Head of caudate nucleus (tissue), 42 donors: ENCODE results near the gene TGFB1I1.
A peak's percentile ranks its signal among the peaks of the same experiment; 100 is the strongest.

ENCODE experiments used
- DNase-seq, 42 donors: peaks; one replicate each; pipeline versions ENCODE4 v3.0.0 to v3.0.0-alpha.2; 2020 to 2021; ENCODE audit warnings: mixed read lengths in 7 of 42
- intact Hi-C: fragments of 100-400 bp; cut with DNase I; formaldehyde crosslinking; loops from one replicate; pipeline ENCODE4 v1.15.0; 2022

Gene TGFB1I1

DNA sequence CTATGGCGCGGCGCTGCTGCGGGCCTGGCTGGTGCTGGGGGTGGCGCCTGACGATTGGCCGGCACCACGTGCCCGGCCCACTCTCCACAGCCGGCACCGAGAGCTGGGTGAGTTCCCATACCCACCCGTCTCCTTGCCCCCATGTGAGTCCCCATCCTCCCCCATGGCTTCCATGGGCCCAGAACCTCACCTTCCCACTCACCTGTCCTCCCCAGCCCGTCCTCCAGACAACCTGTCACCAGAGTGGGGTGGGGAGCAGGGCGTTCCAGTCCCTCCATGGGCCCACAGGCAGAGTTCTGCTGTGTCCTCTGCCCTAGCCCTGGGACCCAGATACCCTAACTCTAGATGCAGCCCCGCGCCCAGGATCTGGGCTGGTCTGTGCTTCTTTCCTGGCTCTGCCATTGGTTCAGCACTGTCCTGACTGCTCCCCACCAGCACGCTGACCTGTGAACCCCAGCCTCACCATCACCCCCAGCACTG is 7.1 kb upstream of the TGFB1I1 start:
- DNase-seq, result peak in 1 of 42 donors; percentile 23

DNA sequence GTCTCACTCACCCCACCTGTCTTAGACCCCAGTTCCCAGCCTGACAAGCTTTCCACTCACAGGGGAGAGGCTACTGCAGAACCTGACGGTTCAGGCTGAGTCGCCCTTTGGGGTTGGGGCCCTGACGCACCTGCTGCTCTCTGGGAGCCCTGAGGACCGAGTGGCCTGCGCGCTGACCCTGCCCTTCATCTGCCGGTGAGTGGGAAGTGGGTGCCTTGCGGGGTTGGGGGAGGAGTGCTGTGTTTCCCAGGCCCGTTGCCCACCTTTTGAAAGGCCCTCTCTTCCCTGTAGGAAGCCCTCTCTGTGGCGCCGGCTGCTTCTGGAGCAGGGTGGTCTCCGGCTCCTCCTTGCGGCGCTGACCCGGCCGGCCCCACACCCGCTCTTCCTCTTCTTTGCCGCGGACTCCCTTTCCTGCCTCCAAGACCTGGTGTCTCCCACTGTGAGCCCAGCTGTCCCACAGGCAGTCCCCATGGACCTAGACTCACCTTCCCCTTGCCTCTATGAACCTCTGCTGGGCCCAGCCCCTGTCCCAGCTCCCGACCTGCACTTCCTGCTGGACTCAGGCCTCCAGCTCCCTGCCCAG is 6.1 kb upstream of the TGFB1I1 start:
- DNase-seq, result no peak
- intact Hi-C loops, result no loop called here

More for the DNA sequence above, 7.1 kb upstream of the TGFB1I1 start:
- intact Hi-C loops, result loop anchor here (5.0 kb wide), 1 partner anchor 407 kb away; the partner anchor contains the start of gene ZNF267

DNA sequence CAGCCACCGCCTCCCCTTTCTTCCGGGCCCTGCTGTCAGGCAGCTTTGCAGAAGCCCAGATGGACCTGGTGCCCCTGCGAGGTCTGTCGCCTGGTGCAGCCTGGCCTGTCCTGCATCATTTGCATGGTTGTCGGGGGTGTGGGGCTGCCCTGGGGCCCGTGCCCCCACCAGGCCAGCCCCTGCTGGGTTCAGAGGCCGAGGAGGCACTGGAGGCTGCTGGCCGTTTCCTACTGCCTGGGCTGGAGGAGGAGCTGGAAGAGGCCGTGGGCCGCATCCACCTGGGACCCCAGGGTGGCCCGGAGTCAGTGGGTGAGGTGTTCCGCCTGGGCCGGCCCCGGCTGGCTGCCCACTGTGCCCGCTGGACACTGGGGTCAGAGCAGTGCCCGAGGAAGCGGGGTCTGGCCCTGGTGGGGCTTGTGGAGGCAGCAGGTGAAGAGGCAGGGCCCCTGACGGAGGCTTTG is 5.5 kb upstream of the TGFB1I1 start:
- DNase-seq, result no peak
- intact Hi-C loops, result no loop called here

DNA sequence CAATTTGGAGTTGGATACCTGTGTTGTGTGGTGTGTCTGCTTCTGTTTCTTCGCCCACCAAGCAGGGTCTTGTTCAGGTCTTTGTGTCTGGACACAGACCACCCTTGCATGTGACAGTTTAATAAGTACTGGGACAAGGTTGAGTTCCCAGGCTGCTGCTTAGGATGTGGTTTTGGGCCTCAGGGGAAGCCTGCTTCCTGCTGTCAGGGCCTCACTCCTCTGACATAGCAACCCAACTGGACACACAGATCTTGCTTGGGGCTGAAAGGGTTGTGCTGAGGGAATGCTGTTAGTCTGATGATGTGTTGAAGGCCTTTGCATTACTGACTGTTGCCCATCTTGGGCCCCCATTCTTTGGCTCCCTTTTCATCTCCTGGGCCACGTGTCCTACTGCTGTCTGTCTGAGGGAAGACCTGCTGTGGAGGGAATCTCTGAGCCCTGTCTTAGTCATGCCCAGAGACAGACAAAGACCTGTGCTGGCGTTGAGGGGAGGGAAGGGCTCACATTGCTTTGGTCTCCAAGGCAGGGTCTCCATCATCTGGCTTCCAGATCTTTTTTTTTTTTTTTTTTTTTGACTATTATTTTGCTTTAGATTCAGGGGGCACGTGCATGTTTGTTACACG is 4.7 kb upstream of the TGFB1I1 start:
- intact Hi-C loops, result no loop called here
- no peak for DNase-seq

DNA sequence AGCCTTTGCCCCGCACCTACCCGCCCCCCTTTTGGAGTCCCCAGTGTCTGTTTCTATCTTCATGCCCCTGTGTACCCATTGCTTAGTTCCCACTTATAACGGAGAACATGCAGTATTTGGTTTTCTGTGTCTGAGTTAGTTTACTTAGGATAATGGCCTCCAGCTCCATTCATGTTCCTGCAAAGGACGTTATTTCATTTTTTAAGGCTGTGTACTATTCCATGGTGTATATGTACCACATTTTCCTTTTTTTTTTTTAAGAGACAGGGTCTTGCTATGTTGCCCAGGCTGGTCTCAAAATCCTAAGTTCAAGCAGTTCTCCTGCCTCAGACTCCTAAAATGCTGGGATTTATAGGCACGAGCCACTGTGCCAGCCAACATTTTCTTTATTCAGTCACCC is 4.1 kb upstream of the TGFB1I1 start:
- no peak for DNase-seq
- intact Hi-C loops, result no loop called here

DNA sequence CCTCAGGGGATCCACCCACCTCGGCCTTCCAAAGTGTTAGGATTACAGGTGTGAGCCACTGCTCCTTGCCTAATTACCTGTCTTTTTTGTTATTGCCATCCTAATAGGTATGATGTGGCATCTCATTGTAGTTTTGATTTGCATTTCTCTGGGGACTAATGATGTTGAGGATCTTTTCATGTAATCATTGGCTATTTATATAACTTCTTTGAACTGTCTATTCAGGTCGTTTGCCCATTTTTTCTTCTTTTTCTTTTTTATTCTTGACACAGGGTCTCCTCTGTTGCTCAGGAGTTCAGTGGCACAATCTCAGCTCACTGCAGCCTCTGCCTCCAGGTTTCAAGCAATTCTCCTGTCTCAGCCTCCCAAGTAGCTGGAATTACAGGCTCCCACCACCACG is 1.3 kb upstream of the TGFB1I1 start:
- intact Hi-C loops, result no loop called here
- no peak for DNase-seq

DNA sequence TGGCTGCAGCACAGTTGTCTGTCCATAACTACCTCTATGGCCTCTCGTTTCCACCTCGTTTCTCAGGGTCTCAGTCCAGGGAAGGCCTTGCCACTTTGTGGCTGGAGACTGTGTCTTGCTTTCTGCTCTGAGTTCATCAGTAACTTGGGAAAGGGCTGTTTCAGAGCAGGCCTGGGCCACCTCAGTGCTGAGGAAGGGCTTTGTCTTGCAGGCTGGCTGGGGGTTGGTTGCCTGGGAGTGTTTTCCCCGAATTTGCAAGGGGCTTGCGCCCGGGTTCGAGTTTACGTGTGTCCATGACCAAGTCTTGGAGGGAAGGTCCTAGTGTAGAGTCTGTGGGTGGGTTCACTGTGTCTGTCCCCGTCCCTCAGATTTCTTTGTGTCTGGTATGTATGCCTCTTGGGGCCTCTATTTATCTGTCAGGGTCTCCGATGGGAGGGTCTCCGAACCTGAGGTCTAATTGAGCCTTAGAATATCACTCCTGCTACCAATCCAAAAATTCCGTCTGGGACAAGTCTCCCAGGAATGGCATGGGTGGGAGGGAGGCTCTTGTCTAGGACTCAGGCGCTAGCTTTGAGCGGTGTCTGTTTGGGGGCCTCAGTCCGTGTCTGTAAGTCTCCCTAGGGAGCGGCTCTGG is 594 bp upstream of the TGFB1I1 start:
- intact Hi-C loops, result no loop called here
- no peak for DNase-seq

DNA sequence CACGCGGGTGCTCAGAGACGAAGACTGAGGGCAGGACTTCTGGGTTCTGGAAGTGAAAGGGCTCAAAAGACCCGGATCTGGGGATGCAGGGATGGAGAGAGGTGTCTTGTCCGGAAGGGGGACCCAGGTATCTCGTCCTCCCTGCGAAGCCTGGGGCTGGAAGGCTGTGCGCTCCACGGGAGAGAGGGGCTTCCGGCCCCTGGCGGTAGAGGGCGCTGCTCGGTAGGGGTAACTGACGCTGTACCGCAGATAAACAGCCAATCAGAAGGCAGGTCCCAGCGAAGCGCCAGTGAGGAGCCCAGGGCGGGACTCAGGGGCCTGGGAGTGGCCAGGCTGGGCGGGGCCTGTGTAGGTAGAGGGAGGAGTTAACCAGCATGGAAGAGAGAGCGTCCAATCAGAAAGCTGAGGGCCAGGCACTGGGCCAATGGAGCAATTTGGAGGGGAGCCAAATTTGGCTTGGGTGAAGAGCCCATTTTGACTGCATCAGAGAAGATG is 804 bp downstream of the TGFB1I1 start:
- intact Hi-C loops, result no loop called here
- peak in 2 of 42 donors; percentile 19 to 20 for DNase-seq

DNA sequence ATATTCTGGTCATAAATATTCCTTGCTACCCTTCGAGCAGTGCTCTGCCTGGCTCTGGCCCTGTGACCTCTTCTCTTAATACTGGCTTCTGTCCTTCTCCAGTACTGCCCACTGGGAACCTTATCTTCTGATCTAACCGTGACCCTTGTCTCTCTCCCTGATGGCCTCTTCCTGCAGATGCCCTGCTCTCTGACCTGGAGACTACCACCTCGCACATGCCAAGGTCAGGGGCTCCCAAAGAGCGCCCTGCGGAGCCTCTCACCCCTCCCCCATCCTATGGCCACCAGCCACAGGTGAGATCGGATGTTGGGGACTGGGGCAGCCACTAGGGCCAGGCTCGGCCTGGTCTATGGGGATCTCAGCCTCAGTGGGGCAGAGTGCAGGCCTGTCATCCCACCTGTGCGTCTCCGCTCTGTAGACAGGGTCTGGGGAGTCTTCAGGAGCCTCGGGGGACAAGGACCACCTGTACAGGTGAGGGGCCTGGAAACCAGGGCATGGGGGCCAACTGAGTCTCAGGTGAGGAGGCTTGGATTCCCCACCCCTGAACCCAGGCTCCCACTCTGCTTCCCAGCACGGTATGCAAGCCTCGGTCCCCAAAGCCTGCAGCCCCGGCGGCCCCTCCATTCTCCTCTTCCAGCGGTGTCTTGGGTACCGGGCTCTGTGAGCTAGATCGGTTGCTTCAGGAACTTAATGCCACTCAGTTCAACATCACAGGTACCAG is 1.5 kb downstream of the TGFB1I1 start:
- DNase-seq, result no peak
- intact Hi-C loops, result no loop called here

DNA sequence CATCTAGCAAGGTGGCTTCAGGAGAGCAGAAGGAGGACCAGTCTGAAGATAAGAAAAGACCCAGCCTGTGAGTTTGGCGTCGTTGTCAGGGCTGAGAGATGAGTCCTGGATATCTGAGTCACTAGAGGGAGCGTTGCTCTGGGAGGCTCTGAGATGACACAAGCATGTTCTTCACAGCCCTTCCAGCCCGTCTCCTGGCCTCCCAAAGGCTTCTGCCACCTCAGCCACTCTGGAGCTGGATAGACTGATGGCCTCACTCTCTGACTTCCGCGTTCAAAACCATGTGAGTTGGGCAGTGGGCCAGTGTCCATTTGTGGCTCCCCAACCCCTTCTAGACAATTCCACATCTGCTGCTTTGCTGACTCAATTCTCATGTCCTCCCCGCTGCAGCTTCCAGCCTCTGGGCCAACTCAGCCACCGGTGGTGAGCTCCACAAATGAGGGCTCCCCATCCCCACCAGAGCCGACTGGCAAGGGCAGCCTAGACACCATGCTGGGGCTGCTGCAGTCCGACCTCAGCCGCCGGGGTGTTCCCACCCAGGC is 2.3 kb downstream of the TGFB1I1 start:
- intact Hi-C loops, result no loop called here
- peak in 1 of 42 donors; percentile 18 for DNase-seq

DNA sequence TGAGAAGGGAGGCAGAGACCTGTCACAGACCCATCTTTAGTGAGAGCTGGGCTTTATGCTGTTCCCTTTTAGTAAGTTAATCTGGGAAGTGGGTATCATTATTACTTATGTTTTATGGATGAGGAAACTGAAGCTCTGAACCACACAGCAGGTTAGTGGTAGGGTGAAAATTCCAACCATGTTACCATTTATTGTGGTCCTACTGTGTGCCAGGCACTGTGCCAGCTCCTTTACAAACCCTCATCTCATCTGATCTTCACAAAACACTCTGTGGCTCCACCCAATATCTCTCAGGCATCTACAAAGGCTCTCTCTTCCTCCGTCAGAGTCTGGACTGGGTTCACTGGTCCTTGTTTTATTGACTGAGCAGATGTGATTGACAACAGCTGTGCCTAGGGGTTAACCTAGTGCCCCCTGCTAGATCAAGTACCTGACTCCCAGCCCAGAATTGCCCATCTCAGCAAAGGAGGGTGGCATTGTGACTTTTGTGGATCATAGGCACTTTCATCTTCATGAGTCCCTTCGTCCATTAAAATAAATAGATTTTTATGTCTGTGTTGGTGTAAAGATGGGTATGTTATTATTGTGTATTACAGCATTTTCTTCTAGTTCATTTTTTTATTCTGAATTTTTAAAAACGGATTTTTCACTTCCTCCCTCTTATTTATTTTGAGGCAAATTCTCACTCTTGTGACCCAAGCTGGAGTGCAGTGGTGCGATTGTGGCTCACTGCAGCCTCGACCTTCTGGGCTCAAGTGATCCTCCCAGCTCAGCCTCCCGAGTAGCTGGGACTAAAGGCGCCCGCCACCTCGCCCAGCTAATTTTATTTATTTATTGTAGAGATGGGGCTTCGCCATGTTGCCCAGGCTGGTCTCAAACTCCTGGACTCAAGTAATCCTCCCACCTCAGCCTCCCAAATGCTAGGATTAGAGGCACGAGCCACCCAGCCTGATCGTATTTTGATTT is 3.1 kb downstream of the TGFB1I1 start:
- DNase-seq, result no peak
- intact Hi-C loops, result no loop called here

DNA sequence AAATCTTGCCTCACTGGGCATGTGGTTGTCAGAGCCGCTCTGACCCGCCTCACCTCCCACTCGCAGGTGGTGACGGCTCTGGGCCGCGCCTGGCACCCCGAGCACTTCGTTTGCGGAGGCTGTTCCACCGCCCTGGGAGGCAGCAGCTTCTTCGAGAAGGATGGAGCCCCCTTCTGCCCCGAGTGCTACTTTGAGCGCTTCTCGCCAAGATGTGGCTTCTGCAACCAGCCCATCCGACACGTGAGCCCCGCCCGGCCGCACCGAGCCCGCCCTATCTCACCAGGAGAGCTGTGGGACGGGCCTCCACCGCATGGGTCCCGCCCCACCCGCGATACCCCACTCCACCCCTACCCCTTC is 4.0 kb downstream of the TGFB1I1 start:
- intact Hi-C loops, result no loop called here

DNA sequence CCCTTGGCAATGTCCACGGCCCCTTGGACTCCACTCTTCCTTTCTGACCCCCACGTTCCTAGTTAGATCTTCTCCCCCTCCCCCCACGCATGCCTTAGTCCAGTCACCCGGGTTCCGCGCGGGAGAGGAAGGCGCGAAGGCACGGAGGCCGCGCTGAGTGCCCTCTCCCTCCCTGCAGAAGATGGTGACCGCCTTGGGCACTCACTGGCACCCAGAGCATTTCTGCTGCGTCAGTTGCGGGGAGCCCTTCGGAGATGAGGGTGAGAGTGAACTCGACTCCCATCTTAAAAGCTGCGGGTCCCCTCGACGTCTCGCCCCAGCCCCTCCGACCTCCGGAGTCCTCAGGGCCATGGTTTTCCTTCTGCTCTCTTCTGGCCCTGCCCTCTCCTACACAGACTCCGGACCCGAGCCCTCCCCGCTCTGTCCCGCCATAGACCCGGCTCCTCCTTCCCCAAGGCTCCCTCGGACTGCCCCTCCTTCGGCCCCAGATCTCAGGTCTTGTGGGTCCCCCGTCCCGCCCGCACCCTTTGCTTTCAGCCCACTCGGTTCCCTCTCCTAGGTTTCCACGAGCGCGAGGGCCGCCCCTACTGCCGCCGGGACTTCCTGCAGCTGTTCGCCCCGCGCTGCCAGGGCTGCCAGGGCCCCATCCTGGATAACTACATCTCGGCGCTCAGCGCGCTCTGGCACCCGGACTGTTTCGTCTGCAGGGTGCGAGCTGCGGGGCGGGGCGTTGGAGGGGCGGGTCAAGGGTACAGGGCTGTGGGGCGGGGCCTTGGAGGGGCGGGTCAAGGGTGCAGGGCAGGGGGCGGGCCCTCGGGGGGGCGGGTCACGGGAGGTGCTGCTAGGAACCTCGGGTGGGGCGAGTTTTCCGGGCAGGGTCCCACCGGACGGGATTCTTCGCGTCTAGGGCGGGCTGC is 4.6 kb downstream of the TGFB1I1 start:
- intact Hi-C loops, result no loop called here
- peak in 38 of 42 donors; percentile 18 to 74 (median 57) for DNase-seq

More for the DNA sequence above, 4.0 kb downstream of the TGFB1I1 start:
- DNase-seq, result no peak

DNA sequence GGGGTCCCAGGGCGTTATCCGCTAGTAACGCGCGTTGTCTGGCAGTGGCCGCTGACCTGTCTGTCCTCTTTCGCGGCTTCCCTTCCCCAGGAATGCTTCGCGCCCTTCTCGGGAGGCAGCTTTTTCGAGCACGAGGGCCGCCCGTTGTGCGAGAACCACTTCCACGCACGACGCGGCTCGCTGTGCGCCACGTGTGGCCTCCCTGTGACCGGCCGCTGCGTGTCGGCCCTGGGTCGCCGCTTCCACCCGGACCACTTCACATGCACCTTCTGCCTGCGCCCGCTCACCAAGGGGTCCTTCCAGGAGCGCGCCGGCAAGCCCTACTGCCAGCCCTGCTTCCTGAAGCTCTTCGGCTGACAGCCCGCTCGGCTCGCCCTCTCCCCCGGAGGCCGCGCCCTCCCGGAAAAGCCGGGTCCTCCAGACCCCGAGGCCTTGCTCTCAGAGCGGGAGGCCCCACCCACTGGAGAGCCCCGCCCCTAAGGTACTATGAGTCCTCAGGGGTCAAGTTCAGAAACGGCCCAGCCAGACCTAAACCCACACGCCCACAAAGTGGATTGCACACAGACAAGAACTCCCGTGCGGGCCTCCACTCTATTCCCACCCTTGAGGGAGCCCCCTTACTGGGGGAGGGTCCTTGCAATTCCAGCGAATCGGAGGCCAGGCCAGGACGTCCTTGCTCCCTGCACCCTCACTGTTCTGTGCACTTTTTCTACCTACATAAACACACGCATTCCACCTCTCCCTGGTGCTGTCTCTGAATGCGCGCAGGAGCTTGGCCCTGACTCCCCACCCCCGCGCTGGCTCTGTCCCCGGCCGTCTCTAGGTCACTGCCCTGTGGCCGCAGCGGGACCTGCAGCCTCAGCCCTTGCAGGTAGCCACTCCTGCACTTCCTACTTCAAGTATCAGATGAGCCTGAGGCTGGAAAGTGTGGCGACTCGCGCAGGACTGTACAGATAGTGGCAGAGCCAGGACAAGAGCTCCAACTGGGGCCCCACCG is 5.6 kb downstream of the TGFB1I1 start:
- intact Hi-C loops, result no loop called here
- DNase-seq, result peak in 1 of 42 donors; percentile 27

DNA sequence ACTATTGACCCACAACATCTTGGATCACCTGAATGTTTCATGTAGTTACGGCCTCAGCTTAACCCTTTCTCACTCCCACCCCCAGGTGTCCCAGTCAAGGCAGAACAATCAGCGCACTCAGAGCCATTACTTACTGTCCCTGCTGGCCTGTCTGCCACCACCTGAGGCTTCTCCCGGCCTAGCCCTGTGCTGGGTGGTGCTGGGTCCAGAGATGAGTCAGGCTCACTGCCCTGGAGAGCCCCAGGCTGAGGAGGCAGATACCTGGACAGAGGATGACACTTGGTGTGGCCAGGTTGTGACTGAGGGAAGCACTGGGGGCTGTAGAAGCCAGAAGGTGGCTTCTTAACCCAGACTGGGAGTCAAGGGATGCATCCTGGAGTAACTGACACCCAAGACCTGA is 7.0 kb downstream of the TGFB1I1 start:
- no peak for DNase-seq
- intact Hi-C loops, result no loop called here

DNA sequence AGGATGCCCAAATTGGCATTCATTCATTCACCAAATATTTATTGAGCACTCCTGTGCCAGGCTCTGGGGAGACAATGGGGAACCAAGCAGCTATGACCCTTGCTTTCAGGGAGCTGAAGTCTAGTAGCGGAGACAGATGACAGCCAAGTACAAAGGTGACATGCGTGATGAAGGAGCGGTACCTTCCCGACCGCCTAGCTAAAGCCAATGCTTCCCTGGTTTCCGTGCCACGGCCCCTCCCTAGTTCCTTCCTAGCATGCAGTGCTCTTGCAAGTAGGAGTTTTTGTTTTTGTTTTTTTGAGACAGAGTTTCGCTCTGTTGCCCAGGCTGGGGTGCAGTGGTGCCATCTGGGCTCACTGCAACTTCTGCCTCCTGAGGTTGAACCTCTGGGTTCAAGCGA is 7.8 kb downstream of the TGFB1I1 start:
- intact Hi-C loops, result no loop called here
- no peak for DNase-seq
